H9 (cell line): ENCODE data around the gene PRSS22. TPM values are rescaled to one million over a fixed set of nuclear protein-coding genes. Genes with fewer than 3 reads are reported as not detected.

Experiments
- DNase-seq: peaks from one replicate; pipeline ENCODE4 v3.0.0-alpha.2; 2017
- H2AFZ ChIP-seq: one replicate; pipeline ENCODE4 v1.6.1; 2013; ENCODE audit warnings: mild to moderate bottlenecking, low read length, control low read depth, moderate library complexity
- H2AK5ac ChIP-seq: 2 replicates; pipeline ENCODE4 v1.6.1; 2013; ENCODE audit warnings: low read length, control low read depth, mixed read lengths; ENCODE audit not compliant: insufficient read length
- H2BK120ac ChIP-seq: one replicate; pipeline ENCODE4 v1.6.1; 2013; ENCODE audit warnings: low read depth, mild to moderate bottlenecking, low read length, control low read depth, inconsistent platforms; ENCODE audit not compliant: poor library complexity, severe bottlenecking
- H2BK12ac ChIP-seq: 2 replicates; pipeline ENCODE4 v1.6.1; 2013; ENCODE audit warnings: low read length, control low read depth, mixed read lengths, low read depth; ENCODE audit not compliant: insufficient read length
- H2BK15ac ChIP-seq: 2 replicates; pipeline ENCODE4 v1.6.1; 2013; ENCODE audit warnings: low read depth, low read length, control low read depth
- H2BK20ac ChIP-seq: one replicate; pipeline ENCODE4 v1.6.1; 2013; ENCODE audit warnings: low read depth, mild to moderate bottlenecking, low read length, control low read depth, inconsistent platforms; ENCODE audit not compliant: poor library complexity, severe bottlenecking
- H2BK5ac ChIP-seq: 2 replicates; pipeline ENCODE4 v1.6.1; 2013; ENCODE audit warnings: low read length, control low read depth, mixed read lengths; ENCODE audit not compliant: insufficient read length
- H3K14ac ChIP-seq: 2 replicates; pipeline ENCODE4 v1.6.1; 2013; ENCODE audit warnings: low read length, control low read depth; ENCODE audit not compliant: insufficient read depth
- H3K18ac ChIP-seq: 2 replicates; pipeline ENCODE4 v1.6.1; 2013; ENCODE audit warnings: low read depth, mild to moderate bottlenecking, mixed read lengths, low read length, control low read depth; ENCODE audit not compliant: insufficient read length
- H3K23ac ChIP-seq: 2 replicates; pipeline ENCODE4 v1.6.1; 2013; ENCODE audit warnings: low read length, control low read depth, mixed read lengths, low read depth; ENCODE audit not compliant: insufficient read length
- H3K23me2 ChIP-seq: 2 replicates; pipeline ENCODE4 v1.6.1; 2013; ENCODE audit warnings: low read depth, mild to moderate bottlenecking, mixed read lengths, low read length, control low read depth; ENCODE audit not compliant: insufficient read length, poor library complexity, severe bottlenecking
- H3K27ac ChIP-seq: 2 replicates; pipeline ENCODE4 v1.5.1; 2013; ENCODE audit warnings: low read length, control low read depth, mixed read lengths, low read depth; ENCODE audit not compliant: insufficient read length
- H3K27me3 ChIP-seq: 2 replicates; pipeline ENCODE4 v1.6.1; 2013; ENCODE audit warnings: low read length, control low read depth, inconsistent platforms; ENCODE audit not compliant: insufficient read depth
- H3K4ac ChIP-seq: 2 replicates; pipeline ENCODE4 v1.6.1; 2013; ENCODE audit warnings: low read depth, mild to moderate bottlenecking, control low read depth, inconsistent platforms, low read length, moderate library complexity
- H3K4me1 ChIP-seq: 2 replicates; pipeline ENCODE4 v1.6.1; 2013; ENCODE audit warnings: low read length, control low read depth, inconsistent platforms; ENCODE audit not compliant: insufficient read depth
- H3K4me2 ChIP-seq: 2 replicates; pipeline ENCODE4 v1.6.1; 2013; ENCODE audit warnings: low read length, control low read depth, mixed read lengths; ENCODE audit not compliant: insufficient read length, insufficient read depth
- H3K56ac ChIP-seq: 2 replicates; pipeline ENCODE4 v1.6.1; 2013; ENCODE audit warnings: low read depth, mild to moderate bottlenecking, mixed read lengths, low read length, control low read depth; ENCODE audit not compliant: insufficient read length
- H3K79me1 ChIP-seq: 2 replicates; pipeline ENCODE4 v1.6.1; 2013; ENCODE audit warnings: low read depth, mild to moderate bottlenecking, moderate library complexity, low read length, control low read depth, inconsistent platforms; ENCODE audit not compliant: insufficient read depth, poor library complexity, severe bottlenecking
- H3K79me2 ChIP-seq: 2 replicates; pipeline ENCODE4 v1.6.1; 2013; ENCODE audit warnings: low read length, control low read depth, inconsistent platforms; ENCODE audit not compliant: insufficient read depth
- H3K9ac ChIP-seq: 2 replicates; pipeline ENCODE4 v1.6.1; 2013; ENCODE audit warnings: low read length, control low read depth, mixed read lengths; ENCODE audit not compliant: insufficient read length; ENCODE audit errors: extremely low read depth
- H3K9me3 ChIP-seq: one replicate; pipeline ENCODE4 v1.6.1; 2013; ENCODE audit warnings: low read depth, low read length, inconsistent platforms; ENCODE audit not compliant: control insufficient read depth
- H3T11ph ChIP-seq: one replicate; pipeline ENCODE4 v1.6.1; 2013; ENCODE audit warnings: mild to moderate bottlenecking, low read length, control low read depth, inconsistent platforms
- H4K20me1 ChIP-seq: one replicate; pipeline ENCODE4 v1.6.1; 2013; ENCODE audit not compliant: control insufficient read depth, insufficient read length, insufficient read depth
- H4K5ac ChIP-seq: 2 replicates; pipeline ENCODE4 v1.6.1; 2013; ENCODE audit warnings: low read depth, mild to moderate bottlenecking, mixed read lengths, low read length, control low read depth; ENCODE audit not compliant: insufficient read length
- H4K8ac ChIP-seq: replicated peaks from 2 replicates; pipeline ENCODE4 v1.6.1; 2013; ENCODE audit warnings: low read length, control low read depth, mixed read lengths, low read depth; ENCODE audit not compliant: insufficient read length
- H4K91ac ChIP-seq: 2 replicates; pipeline ENCODE4 v1.6.1; 2013; ENCODE audit warnings: low read depth, mild to moderate bottlenecking, moderate library complexity, mixed read lengths, low read length, control low read depth; ENCODE audit not compliant: insufficient read length
- H3K27ac Mint-ChIP-seq, 3 experiments: 2 replicates in 2 of 3; 3 replicates in 1 of 3; pipeline ENCODE4 v1.8.0; 2020 to 2021; ENCODE audit warnings: mixed read lengths in 3 of 3, mild to moderate bottlenecking in 1 of 3, moderate library complexity in 1 of 3
- H3K27me3 Mint-ChIP-seq: 2 replicates; pipeline ENCODE4 v1.8.0; 2021; ENCODE audit warnings: low read depth, mild to moderate bottlenecking, moderate library complexity, mixed read lengths
- H3K36me3 Mint-ChIP-seq, 3 experiments: 2 replicates in 2 of 3; 3 replicates in 1 of 3; pipeline ENCODE4 v1.8.0; 2020 to 2021; ENCODE audit warnings: low read depth in 3 of 3, mixed read lengths in 3 of 3; ENCODE audit not compliant: insufficient read depth in 1 of 3
- H3K4me1 Mint-ChIP-seq, 2 experiments: 2 replicates each; pipeline ENCODE4 v1.8.0; 2020; ENCODE audit warnings: mixed read lengths in 2 of 2
- H3K4me3 Mint-ChIP-seq, 2 experiments: 2 replicates in 1 of 2; 3 replicates in 1 of 2; pipeline ENCODE4 v1.8.0; 2020 to 2021; ENCODE audit warnings: mild to moderate bottlenecking in 2 of 2, mixed read lengths in 2 of 2, moderate library complexity in 1 of 2
- H3K9me3 Mint-ChIP-seq, 2 experiments: 2 replicates in 1 of 2; 3 replicates in 1 of 2; pipeline ENCODE4 v1.8.0; 2020; ENCODE audit warnings: mild to moderate bottlenecking in 2 of 2, mixed read lengths in 2 of 2, moderate library complexity in 1 of 2
- WGBS: extraction: QIAGEN DNeasy Blood & Tissue Kit; methylation state at CpG from one replicate; pipeline ENCODE4 v1.1.7; 2013; ENCODE audit warnings: missing lambda C conversion rate, low lambda C conversion rate, mixed read lengths; ENCODE audit not compliant: insufficient read length; ENCODE audit errors: extremely low coverage; 5-methylcytosine and 5-hydroxymethylcytosine counted together
- total RNA-seq: library from RNA; stranded (reverse); gene quantifications from 2 replicates; pipeline ENCODE4 v1.2.1, GENCODE V29; 2021
- TF ChIP-seq, protein P1 (sequence below): fragments of 200-600 bp; sonication (generic); conservative IDR thresholded peaks from 3 replicates; pipeline ENCODE4 v1.8.0; 2021; ENCODE audit warnings: antibody characterized with exemption, mild to moderate bottlenecking

PRSS22 gene
- total RNA-seq, 1 experiment from 2014 or later: 1.9 TPM

DNA sequence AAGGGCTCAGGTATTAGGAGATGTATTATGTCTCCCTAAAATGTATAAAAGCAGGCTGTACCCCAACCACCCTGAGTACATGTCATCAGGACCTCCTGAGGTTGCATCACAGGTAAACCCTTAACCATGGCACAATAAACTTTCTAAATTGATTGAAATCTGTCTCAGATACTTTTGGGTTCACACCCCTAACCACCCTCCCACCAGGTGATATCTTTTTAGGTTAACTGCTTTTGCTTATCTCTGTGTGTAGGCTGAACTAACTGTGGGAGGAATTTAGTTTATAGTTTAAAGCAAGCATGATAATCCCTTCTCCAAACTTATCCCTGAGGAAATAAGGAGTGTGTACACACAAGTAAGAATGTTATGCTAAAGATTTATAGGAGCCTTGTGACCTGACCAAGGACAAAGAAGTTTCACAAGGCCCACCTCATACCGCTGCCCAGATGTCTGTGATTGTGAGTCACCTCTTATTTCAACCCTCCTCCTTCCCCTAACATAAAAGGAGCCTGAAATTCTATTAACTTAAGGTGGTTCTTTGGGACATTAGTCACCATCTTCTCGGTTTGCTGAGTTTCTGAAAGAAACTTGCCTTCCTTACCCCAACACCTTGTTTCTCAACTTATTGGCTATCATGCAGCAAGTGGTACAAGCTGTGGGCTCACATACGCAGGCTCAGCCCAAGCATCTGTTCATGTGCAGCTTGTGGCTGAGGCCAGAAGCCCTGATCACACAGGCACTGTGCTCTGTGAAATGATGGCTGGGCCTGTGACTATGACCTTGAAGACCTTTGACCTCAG, 11.3 kb downstream of the PRSS22 start:
- H3K4me1 Mint-ChIP-seq: peaks cover 0 to 10% of the 10 kb centered on the region in 2 experiments; a peak in 2 of 4 replicates
- H3K27ac ChIP-seq: no peak overlapping the region

More for the DNA sequence above, 11.3 kb downstream of the PRSS22 start:
- no peaks in the 10 kb centered on the region for H4K20me1 ChIP-seq
- H2AK5ac ChIP-seq: no peak overlapping the region
- no peak overlapping the region for H4K8ac ChIP-seq
- no peak overlapping the region for H2BK12ac ChIP-seq
- H4K5ac ChIP-seq: no peak overlapping the region
- no peak overlapping the region for H2BK20ac ChIP-seq
- Mint-ChIP-seq H3K27me3 (peaks cover 26% of the 10 kb centered on the region), H3K27ac (no peak overlapping the region), H3K36me3 (no peaks in the 10 kb centered on the region), H3K9me3 (peaks cover 3 to 5% of the 10 kb centered on the region in 2 experiments; a peak in 4 of 5 replicates), H3K4me3 (no peak overlapping the region)
- H3K9me3 ChIP-seq: no peaks in the 10 kb centered on the region
- H2BK15ac ChIP-seq: no peak overlapping the region
- no peak overlapping the region for H3K18ac ChIP-seq
- no CpG with 5 or more reads among the region's 3 CpGs for WGBS
- H3K4ac ChIP-seq: no peak overlapping the region
- no peaks in the 10 kb centered on the region for H3K27me3 ChIP-seq
- H2BK120ac ChIP-seq: no peak overlapping the region
- H3T11ph ChIP-seq: no peak overlapping the region
- H3K79me2 ChIP-seq: no peaks in the 10 kb centered on the region
- H3K23ac ChIP-seq: no peak overlapping the region
- TF ChIP-seq, protein P1, sequence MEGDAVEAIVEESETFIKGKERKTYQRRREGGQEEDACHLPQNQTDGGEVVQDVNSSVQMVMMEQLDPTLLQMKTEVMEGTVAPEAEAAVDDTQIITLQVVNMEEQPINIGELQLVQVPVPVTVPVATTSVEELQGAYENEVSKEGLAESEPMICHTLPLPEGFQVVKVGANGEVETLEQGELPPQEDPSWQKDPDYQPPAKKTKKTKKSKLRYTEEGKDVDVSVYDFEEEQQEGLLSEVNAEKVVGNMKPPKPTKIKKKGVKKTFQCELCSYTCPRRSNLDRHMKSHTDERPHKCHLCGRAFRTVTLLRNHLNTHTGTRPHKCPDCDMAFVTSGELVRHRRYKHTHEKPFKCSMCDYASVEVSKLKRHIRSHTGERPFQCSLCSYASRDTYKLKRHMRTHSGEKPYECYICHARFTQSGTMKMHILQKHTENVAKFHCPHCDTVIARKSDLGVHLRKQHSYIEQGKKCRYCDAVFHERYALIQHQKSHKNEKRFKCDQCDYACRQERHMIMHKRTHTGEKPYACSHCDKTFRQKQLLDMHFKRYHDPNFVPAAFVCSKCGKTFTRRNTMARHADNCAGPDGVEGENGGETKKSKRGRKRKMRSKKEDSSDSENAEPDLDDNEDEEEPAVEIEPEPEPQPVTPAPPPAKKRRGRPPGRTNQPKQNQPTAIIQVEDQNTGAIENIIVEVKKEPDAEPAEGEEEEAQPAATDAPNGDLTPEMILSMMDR: no peak
- 0 out of 2 replicates have a peak, but pooled peaks cover 3% of the 10 kb centered on the region for H3K4me1 ChIP-seq
- no peaks in the 10 kb centered on the region for H3K23me2 ChIP-seq
- no peak overlapping the region for H4K91ac ChIP-seq
- no peak overlapping the region for H2AFZ ChIP-seq
- H2BK5ac ChIP-seq: no peak overlapping the region
- H3K79me1 ChIP-seq: no peaks in the 10 kb centered on the region
- no peak overlapping the region for H3K56ac ChIP-seq
- H3K9ac ChIP-seq: no peak overlapping the region
- no peak overlapping the region for H3K14ac ChIP-seq
- DNase-seq: no peak
- H3K4me2 ChIP-seq: no peak overlapping the region
